Ramos (cell line): Measurements from ENCODE around the gene COL4A2.

Experiments used
- in situ Hi-C: fragments of 300-500 bp; cut with MboI; formaldehyde crosslinking; loops from one replicate; pipeline ENCODE4 v1.14.3; 2022; ENCODE audit warnings: low sequenced_read_pairs; ENCODE audit not compliant: unreplicated experiment

COL4A2 gene

GRCh38 chr13:110412132-110412914 is 105.2 kb downstream of the COL4A2 start:
- in situ Hi-C loops: loop anchor here (10.0 kb wide), 1 partner anchor 188 kb away; no protein-coding TSS in a partner anchor

- in situ Hi-C loops: loop anchor here (10.0 kb wide), 1 partner anchor 188 kb away; no protein-coding TSS in a partner anchor
Observed at GRCh38 chr13:110413016-110413675, 106.1 kb downstream of the COL4A2 start.

DNA sequence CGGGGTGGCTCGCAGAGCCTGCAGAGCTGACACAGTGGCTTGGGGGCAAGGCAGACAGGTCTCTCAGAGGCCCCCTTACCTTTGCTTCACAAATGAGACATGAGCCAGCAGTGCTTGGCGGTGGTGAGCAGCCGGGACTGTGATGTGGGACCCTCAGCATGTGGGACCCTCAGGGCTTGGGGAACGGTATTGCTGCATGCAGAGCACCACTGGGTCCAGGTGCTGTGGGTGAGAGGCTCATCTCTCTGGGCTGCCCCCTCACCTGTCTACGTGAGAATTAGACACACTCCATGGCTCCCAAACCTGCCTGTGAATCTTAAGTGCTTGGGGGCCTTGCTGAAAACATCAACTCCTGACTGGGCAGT is 106.6 kb downstream of the COL4A2 start:
- in situ Hi-C loops: loop anchor here (10.0 kb wide), 1 partner anchor 189 kb away; no protein-coding TSS in a partner anchor

DNA sequence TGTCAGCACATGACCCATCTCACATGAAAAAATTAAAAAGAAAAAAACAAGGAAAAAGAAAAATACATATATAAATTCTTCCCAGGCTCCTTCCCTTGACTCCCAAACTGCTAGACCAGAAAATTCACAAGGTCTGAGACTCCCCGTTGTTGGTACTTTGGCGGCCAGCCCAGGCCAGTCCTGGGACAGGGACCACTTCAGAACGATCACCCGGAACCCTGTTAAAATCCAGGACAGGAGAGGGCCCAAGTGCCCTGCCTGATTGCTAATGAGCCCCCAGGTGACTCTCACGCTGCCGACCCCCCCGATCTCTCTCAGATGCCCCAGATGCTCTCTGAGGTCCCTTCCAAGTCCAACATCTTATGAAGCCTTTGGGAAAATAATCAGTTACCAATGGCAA is 107.2 kb downstream of the COL4A2 start:
- in situ Hi-C loops: loop anchor here (10.0 kb wide), 1 partner anchor 189 kb away; no protein-coding TSS in a partner anchor

DNA sequence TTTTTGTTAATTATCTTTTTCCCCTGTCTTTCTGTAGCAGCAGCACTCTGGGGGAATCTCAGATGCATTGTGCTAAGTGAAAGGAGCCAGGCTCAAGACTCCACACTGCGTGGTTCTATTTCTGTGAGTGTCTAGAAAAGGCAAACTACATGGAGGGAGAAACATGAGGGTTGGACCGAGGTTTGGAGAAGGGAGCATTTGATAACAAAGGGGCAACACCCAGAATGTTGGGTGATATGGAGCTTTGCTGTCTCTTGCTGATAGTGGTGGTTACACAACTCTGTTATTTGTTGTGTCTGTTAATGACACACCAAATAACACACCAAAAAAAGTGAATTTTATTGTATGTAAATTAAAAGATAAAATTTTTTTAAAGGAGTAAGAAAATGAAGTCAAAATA is 107.8 kb downstream of the COL4A2 start:
- in situ Hi-C loops: loop anchor here (10.0 kb wide), 1 partner anchor 190 kb away; no protein-coding TSS in a partner anchor

- in situ Hi-C loops: loop anchor here (10.0 kb wide), 1 partner anchor 191 kb away; no protein-coding TSS in a partner anchor
Observed at GRCh38 chr13:110415669-110416068, 108.6 kb downstream of the COL4A2 start.

GRCh38 chr13:110416131-110417025 is 109.3 kb downstream of the COL4A2 start:
- in situ Hi-C loops: loop anchor here (10.0 kb wide), 1 partner anchor 192 kb away; no protein-coding TSS in a partner anchor

GRCh38 chr13:110418944-110419343 is 111.9 kb downstream of the COL4A2 start:
- in situ Hi-C loops: loop anchor here (10.0 kb wide), 1 partner anchor 194 kb away; no protein-coding TSS in a partner anchor

DNA sequence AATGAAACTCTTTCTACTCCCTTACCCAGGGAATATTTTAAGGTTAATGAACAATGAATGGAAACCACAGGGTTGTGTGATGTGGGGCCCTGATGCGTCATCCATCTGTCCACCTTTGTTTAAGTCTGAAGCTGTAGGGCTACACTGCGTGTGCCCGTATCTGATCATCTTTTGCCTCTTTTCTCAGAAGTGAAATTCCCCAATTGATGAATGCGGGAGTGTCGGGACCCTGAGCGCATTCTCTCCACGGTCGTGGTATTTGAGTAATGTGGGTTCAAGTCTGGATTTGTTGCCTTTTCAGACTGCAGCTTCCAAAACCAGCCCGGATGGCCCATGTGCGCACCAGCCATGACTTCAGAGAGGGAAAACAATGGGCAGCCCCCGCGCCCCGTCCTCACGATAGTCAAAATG is 112.3 kb downstream of the COL4A2 start:
- in situ Hi-C loops: loop anchor here (10.0 kb wide), 1 partner anchor 195 kb away; no protein-coding TSS in a partner anchor

DNA sequence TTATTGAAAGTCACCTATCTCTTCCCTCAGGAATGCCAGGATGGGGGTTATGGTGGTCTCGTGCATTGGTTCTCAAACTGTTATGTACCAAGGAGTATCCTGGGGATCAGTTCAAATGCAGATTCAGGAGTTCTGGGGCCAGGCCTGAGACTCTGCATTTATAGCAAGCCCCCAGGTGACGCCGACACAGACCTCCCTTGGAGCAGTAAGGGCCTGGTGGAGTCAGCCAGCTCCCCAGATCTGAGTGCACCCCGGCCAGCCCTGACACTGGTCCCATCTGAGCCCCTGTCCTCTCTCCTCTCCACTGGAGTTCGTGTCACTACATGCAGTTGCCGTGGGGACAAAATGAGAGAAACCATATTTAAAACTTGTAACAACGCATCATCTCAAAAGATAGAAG is 112.9 kb downstream of the COL4A2 start:
- in situ Hi-C loops: loop anchor here (10.0 kb wide), 1 partner anchor 195 kb away; no protein-coding TSS in a partner anchor

DNA sequence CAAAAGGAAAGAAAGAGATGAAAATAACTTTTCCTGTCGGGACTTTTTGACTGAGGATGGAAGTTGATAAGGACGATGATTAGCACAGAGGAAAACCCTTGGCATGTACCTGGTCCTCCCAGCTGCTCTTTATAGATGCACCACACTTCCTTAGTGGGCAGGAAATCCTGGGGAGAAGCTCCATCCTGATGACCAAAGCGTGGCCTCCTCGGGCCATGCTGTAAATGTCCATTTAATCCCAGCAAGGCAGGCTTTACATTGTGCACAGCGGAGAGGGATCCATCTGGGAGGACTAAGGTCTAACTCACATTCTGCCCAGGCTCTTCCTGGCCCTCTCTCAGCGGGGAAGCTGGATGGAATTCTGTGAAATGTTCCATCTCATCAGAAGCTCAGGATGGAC is 113.5 kb downstream of the COL4A2 start:
- in situ Hi-C loops: no loop called here

DNA sequence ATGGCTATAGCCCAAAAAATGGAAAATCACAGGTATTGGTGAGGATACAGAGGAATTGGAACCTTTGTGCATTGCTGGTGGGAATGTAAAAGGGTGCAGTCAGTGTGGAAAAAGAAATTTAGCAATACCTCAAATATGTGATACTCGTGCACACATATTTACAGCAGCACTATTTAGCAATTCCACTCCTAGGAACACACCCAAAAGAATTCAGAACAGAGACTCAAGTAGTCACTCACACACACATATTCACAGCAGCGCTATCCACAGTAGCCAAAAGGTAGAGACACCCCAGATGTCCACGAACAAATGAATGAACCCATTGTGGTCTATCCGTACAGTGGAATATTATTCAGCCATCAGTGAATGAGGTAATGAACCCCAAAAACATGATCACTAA is 114.0 kb downstream of the COL4A2 start:
- in situ Hi-C loops: no loop called here

DNA sequence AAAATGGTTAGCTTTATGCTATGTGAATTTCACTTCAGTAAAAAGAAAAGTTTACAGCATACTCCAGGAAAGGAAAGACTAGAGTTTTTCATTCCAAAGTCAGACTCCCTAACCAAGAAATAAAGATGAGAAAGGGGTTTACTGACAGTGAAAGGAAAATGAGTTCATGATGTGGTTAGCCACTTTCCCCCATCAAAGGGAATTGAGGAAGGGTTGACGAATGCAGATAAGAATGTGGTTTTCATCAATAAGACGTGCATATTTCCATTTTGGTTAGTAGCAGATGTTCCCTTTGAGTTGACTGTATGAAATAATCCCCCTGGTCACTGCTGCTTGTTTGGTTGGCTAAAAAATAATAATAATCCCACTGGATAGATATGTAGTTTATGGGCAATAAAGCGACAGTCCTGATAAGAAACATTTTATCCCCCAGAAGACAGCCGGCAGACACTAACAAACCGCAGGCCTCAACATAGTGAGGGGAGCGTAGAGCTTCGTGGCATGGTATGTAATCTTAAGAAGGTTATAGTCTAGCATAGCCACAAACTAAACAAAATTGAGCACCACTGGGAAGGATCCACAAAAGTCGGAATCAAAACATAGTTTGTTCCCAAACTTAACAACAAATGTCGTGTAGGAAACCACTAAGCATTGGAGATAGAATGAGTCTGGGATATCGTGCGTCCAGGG is 114.8 kb downstream of the COL4A2 start:
- in situ Hi-C loops: no loop called here

GRCh38 chr13:110422913-110423688 is 116.0 kb downstream of the COL4A2 start:
- in situ Hi-C loops: no loop called here

DNA sequence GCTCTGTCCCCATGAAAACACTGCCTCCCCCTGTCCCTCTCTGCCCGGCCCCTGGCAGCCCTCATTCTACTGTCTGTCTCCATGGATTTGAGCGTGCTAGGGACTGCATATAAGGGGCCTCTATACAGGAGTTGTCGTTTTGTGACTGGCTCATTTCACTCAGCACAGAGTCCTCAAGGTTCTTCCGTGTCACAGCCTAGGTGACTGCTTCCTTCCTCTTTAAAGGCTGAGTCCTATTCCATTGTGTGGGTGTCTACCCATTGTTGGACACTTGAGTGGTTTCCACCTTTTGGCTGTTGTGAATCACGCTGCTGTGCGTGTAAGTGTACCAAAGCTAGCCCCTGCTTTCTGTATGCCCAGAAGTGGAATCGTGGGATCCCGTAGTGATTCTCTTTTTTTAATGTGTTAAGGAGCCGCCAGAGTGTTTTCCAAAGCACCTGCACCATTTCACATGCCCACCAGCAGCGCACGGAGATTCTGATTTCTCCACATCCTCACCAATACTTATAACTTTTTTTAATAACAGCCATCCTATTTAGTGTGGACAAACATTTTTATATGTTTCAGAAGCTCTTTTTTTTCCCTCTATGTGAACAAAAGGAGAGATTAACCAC is 116.7 kb downstream of the COL4A2 start:
- in situ Hi-C loops: no loop called here

DNA sequence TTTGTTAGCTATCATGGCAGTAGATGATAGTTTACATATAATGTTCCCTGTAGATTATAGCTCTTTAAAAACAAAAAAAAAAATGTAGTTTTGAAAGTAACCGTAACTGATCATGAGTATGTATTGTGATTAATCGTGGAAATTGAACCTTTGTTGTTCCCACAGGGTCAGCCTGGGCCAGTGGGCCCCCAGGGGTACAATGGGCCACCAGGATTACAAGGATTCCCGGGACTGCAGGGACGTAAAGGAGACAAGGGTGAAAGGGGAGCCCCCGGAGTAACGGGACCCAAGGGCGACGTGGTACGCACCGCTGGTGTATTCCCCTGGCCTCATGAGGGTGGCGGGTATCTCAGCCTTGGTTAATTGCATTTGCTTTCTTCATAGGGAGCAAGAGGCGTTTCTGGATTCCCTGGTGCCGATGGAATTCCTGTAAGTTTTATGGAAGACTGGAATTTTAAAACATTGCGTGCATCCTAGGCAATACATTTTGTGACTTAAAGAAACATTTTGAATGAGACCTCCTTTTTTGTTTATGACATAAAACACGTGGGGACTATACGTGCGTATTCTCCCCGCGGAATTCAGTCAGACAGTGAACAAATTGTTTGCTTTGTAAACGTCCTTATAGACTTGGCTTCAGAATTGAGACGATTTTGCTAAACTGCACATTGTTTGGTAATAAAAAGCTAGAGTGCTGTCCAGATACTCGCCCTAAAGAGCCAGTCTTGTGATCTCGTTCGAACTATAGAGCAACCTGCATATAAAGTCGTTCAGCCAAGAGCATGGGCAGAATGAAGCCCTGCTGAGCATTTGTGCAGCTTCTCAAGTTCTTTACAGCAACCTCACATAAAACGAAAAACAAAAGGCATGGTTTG is 117.7 kb downstream of the COL4A2 start:
- in situ Hi-C loops: no loop called here

- in situ Hi-C loops: no loop called here
Observed at GRCh38 chr13:110425444-110425780, 118.3 kb downstream of the COL4A2 start.

DNA sequence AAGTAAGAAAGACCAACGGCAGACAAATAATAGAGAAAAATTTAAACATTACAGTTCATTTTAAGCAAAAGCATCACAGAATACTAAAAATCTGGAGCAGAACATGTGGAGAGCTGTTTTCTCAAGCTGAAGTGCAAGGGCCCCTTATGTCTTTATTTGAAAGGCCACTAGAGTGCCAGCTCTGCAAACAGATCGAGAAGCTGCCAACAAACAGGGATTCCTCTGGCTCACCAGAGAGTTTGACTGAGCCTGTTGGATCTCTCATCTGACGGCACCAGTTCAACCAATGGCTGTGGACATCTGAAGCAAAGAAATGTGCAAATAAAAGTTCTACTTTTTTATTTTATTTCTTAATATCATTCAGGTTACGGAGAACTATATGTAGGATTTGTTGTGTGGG is 119.7 kb downstream of the COL4A2 start:
- in situ Hi-C loops: no loop called here
